Fibroblast of skin of scalp (primary cell): ENCODE measurements around the gene CALR. TPM values are rescaled to one million over a fixed set of nuclear protein-coding genes. Genes with fewer than 3 reads are reported as not detected.
"Not testable (repeated sequence)": the region's sequence is repeated elsewhere in the genome, so short reads cannot be mapped to it uniquely, and the experiment has no call there.

Source experiments
- DNase-seq: peaks from one replicate; pipeline ENCODE4 v3.0.0-alpha.2; 2013
- polyA plus RNA-seq, 2 experiments: library from polyadenylated mRNA; unstranded; fragments of 120-200 nt; gene quantifications; one replicate each; pipeline ENCODE4 v1.2.1, GENCODE V29; 2013; ENCODE audit not compliant: insufficient read length in 2 of 2

CALR gene
- 1,931 TPM for polyA plus RNA-seq (2013, experiment 1 of 2; ENCODE audit: insufficient read length)
- 1,783 TPM for polyA plus RNA-seq (2013, experiment 2 of 2; ENCODE audit: insufficient read length)

DNA sequence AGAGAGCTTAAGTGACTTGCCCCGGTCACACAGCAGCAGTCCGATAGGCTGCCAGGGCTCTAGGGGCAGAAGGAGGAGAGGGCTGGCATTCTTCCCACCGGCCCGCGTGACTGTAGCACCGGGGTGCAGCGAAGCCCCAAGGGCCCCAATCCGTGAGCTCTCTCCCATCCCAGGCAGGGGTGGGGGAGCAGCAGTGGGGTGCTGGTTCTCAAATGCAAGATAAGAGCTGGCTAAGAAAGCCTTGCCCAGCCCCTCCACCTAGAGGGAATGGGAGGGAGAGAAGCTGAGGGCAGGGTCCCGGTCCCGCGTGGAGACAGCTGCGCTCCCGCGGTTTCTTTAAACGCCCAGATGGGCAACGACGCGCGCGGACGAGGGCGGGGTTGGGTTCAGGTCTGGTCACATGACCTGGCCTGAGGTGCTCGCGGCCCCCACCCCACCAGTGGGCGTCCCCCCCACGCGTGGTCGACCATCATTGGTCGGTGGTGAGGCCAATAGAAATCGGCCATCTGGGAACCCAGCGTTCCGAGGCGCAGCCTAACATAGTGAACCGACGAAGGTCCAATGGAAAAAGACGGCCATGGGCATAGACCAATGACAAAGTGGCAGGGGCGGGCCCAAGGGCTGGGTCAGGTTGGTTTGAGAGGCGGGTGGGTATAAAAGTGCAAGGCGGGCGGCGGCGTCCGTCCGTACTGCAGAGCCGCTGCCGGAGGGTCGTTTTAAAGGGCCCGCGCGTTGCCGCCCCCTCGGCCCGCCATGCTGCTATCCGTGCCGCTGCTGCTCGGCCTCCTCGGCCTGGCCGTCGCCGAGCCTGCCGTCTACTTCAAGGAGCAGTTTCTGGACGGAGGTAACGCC, at the start of gene CALR:
Gene CALR (plus strand): TSS at position 683 of the 852 bp plus-strand sequence. CDS start 71 bp downstream, at position 754.
- DNase-seq: peak; percentile 100

DNA sequence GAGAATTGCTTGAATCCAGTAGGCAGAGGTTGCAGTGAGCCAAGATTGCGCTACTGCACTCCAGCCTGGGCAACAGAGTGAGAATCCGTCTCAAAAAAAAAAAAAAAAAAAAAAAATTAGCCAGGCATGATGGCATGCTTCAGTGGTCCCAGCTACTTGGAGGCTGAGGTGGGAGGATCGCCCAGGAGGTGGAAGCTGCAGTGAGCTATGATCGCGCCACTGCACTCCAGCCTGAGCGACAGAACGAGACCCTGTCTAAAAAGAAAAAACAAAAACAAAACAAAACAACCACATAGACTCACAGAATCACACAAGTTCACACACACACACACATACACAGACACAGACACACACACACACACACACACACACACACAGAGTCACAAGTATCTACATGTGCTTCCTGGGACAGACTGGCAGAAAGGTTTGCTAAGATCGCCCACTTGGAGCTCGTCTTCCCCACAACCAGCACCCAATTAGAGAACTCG, 48.1 kb upstream of the CALR start:
- DNase-seq: not testable (repeated sequence)

DNA sequence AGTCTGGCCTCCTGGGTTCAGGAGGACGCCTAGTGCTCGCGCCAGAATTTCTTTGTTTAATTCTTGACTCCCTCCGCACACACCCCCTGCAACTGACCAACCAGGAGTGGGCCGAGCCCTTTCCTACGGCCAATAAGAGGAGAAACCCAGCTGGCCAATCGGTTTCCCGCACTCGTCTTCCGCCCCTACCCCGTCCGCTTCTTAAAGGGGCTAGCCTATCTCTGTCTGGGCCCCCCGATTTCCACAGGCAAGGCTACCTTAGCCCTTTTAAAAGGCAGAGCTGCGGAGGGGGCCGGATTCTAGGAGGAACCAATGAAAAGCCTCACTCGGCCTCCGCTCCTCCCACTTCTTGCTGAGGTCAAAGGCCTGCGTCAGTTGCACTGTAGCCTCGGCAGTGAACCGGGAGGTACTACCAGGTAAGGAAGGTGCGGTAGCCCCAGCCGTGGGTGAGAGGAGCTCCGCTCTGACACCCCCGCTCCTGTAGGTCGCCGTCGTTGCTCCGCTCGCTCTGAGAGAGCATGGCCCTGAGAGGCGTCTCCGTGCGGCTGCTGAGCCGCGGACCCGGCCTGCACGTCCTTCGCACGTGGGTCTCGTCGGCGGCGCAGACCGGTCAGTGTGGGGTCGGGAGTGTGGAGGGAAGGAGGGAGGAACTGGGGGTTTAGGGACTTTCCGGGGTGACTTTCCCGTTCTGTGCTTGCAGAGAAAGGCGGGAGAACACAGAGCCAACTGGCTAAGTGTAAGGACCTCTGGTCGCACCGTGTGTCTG, 47.4 kb upstream of the CALR start, which contains the start of gene GCDH:
Gene GCDH (plus strand): TSS at position 374 of the 766 bp plus-strand sequence. CDS start 145 bp downstream, at position 519.
- DNase-seq: peak; percentile 99

DNA sequence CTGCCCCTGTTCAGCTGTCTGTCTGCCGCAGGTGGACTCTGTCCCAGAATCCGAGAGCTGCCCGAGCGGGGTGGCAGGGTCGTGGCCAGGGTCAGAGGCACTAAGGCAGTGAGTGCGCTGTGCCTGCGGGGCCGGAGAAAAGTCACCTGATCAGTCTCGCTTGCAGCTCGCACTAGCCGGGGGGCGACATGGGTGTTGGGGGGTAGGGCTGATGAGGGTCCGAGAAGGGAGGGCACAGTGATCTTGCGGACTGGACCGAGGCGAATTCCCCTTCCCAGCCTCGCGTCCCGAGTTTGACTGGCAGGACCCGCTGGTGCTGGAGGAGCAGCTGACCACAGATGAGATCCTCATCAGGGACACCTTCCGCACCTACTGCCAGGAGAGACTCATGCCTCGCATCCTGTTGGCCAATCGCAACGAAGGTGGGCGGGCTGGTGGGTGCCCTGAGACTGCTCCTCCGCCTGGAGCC, 46.8 kb upstream of the CALR start:
- DNase-seq: no peak

DNA sequence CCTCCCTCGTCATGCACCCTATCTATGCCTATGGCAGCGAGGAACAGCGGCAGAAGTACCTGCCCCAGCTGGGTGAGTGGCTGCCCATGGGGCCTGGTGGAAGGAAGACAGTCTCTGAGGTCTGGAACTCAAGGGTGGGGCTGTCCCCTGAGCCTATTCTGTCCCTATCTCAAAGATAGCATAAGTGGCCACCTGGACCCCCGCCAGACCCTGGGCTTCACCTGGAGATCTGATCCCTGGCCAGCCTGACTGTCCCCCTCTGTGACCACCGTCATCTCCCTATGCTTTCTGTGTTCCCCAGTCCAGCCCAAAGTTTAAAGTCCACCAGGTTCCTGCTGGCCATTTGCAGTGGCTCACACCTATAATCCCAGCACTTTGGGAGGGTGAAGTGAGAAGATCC, 44.8 kb upstream of the CALR start:
- no peak for DNase-seq

DNA sequence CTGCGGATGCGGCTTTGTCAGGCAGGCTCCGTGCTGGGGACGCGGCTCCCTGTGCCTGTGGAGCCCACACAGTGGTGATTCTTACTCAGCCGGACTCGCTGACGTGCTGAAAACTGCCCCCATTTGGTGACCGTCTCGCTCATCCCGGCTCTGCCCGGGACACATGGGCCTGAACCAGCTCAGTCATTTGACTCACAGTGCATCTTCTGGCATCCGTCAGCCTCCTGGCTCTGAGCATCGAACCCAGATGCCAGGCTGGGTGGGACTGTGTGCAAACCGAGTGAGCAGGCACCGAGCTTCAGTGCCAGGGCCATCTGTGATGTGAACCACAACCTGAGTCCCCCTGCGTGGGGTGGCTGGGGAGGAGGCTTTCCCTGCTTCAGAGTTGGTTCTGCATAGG, 41.9 kb upstream of the CALR start:
- DNase-seq: no peak

DNA sequence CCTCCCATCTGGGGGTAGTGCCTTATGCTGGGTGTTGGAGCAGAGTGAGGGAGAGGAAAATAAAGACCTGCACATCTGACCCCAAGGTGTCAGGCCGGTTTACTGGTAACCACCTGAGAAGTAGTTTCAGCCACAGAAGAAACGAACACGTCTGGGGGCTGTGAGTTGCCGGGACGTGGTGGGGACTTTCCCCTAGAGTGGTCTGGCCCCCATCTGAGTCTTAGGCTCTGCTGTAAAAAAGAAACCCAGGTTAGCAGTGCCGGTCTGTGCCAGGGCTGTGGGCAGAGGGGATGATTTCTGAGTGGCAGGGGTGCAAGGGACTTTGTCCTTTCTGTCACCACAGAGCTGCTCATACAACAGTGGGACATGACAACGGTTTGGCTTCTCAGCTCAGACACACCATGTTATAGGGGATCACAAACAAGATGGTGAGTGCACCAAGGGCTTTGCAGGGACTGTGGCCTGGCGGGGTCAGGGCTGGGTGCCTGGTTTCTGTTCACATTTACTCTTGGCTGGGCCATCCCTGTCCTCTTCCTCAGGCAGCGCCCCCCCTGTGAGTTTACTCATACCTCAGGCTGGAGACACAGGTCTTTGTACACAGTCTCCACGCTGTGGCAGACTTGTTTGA, 38.4 kb upstream of the CALR start:
- no peak for DNase-seq

DNA sequence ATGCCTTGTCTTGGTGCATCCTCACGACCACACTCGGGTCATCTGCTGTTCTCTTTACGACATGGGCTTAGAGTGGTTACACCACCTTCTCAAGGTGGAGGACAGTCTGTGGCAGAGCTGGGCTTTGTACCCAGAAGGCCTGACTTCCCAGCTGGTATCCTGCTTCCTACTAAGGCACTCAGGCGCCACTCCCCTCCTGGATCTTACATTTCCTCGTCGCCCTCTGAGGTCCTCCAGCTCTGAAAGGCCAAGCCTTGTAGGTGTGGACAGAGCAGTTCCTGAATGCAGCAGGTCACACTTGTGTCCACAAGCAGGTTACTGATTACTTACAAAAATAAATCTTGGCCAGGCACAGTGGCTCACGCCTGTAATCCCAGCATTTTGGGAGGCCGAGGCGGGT, 31.2 kb upstream of the CALR start:
- no peak for DNase-seq

DNA sequence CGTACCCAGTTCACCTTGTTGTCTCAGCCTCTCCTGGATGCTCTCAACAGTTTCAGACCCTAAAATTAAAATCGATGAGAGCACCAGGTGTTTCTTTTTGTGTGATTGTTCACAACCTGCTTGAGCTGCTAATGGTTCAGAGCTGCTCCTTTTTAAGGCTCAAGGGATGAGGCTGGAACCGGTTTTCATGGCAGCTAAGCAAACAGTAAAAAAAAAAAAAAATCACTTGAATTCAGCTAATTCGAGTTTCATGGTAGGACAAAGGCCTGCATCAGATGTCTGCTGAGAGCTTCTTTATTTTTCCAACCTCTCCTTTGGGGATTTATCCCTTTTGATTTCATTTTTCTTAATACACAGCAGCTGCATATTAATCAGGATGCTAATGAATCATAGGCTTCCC, 25.8 kb upstream of the CALR start:
- no peak for DNase-seq

DNA sequence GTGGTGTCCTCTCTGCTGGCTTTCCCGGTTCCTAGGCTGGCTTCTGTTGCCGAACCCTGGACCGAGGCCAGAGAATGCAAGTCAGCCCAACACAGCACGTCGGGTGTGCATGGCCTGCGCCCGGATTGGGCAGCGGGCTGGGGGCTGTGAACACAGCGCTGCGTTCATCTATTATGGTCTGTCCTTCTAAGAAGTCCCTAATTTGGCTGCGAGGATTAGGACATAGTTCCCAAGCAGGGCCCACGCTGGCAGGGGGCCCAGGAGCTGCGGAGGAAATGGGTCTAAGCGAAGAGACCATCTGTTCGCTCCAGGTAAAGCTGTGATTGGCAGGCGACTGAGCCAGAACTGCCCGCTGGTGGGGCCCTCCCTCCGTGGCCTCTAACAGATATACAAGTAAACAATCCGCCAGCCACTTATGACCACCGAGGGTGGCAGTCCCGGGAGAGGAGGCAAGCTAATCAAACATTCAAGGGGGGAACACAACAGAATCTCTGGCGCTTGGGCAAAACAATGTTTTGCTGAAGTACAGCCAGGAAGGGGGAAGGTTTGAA, 25.3 kb upstream of the CALR start:
- peak; percentile 69 for DNase-seq

DNA sequence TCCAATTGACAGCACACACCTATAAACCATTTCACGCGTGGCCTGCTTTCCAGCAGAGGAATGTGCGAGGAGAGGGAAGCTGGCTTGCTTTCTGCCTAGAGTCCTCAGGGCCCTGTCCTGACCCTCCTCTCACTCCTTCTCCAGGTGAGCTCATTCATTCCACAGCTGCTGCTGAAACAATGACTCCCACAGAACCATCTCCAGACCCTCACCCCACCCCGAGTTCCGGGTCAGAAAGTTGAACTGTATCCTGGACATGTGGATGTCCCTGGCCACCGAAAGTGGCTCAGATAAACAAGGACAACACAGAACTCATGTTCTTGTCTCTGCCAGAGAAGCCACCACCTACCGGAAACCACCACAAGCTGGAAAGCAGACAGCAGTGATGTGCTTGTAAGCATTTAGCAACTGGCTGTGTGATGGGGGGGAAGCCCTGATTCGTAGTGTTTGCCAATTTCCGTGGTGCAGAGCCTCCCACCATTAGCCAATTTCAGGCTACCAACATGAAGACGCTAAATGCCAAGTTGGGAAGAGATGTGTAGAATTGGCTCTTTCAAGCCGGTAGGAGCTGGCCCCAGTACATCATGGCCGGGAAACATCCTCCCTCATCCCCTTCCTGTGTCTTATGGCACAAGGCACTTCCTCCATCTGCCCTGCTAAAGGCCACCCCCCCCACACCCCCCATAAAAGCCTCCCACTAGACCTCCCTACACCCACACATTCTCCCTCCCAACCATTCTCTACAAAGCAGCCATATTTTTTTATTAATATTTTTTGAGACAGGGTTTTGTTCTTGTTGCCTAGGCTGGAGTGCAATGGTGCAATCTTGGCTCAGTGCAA, 24.3 kb upstream of the CALR start:
- peak; percentile 26 for DNase-seq

DNA sequence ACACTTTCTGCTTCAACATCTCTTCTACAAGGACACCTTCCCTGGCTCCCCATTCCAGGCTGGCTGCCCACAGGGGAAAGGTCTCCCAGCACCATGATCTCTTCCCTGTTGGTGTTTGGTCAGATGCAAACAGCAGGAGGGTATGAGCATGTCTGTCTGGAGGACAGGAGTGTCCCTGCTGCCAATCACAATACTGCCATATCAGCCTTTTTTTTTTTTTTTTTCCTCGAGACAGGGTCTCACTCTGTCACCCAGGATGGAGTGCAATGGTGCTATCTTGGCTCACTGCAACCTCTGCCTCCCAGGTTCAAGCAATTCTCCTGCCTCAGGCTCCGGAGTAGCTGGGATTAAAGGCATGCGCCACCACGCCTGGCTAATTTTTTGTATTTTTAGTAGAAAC, 22.5 kb upstream of the CALR start:
- not testable (repeated sequence) for DNase-seq

DNA sequence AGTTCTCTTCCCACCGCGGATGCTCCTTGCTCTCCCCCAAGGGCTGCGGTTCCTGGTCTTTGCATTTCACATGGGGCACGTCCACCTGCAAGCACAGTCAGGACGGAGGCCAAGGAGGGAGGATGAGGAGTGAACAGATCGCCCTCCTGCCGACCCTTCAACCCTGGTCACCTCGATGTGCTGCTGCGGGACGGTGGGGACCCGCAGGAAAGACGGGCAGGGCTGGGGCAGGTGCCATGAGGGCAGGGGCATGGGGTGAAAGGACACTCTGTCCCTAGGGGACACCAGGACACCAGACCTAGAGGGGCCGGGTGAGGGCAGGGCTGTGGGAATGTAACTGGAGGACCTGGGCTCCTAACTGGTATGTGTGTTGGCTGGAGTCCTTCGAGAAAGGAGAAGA, 20.2 kb upstream of the CALR start:
- no peak for DNase-seq

DNA sequence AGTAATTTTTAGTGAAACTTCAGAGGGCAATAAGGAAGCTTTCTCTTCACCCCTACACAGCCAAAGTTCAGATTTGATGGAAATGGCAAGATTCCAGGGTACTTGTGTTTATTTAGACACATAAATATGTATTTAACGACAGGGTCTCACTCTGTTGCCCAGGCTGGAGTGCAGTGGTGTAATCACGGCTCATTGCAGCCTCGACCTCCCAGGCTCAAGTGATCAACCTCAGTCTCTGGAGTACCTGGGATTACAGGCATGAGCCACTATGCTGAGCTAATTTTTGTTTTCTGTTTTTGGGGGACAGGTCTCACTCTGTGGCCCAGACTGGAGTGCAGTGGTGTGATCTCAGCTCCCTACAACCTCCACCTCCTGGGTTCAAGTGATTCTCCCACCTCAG, 17.4 kb upstream of the CALR start:
- DNase-seq: no peak

DNA sequence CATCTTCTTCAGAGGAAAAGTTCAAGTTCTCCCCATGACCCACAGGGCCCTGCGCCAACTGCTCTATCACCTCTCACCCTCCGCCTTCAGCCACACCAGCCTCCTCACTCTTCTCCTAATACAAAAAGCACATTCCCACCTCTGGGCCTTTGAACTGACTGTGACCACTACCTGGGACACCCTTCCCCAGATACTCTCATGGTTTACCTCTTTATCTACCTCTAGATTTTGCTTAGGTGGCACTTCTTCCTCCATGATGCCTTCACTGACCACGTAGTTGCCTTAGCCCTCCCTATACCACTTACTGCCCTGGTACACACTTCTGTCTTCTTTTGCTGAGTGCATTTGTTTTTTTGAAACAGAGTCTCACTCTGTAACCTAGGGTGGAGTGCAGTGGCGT, 15.4 kb upstream of the CALR start:
- no peak for DNase-seq

DNA sequence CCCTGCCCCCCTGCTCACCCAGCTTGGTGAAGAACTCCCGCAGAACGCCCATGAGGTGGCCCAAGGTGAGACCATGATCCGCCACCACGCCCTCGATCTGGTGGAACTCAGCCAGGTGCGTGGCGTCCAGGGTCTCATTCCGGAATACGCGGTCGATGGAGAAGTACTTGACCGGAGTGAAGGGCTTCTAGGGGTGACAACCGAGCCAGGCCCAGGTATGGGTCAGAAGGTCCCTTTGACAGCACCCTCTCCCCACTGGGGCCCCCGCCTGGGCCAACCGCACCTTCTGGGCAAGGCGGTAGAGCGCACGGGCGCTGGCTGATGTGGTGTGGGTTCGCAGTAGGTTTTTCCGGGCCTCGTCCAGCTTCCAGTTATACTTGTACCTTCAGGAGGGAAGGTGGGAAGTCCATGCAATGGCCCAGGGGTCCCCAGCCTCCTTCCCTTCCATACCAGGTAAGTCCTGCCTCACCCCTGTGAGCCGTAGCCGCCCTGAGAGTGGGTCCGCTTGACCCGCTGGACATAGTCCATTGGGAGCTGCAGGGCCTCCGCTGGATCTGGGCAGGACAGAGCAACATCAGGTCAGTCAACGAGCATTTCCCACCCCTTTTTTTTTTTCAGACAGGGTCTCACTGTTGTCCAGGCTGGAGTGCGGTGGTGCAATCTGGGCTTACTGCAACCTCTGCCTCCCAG, 13.6 kb upstream of the CALR start:
- no peak for DNase-seq

DNA sequence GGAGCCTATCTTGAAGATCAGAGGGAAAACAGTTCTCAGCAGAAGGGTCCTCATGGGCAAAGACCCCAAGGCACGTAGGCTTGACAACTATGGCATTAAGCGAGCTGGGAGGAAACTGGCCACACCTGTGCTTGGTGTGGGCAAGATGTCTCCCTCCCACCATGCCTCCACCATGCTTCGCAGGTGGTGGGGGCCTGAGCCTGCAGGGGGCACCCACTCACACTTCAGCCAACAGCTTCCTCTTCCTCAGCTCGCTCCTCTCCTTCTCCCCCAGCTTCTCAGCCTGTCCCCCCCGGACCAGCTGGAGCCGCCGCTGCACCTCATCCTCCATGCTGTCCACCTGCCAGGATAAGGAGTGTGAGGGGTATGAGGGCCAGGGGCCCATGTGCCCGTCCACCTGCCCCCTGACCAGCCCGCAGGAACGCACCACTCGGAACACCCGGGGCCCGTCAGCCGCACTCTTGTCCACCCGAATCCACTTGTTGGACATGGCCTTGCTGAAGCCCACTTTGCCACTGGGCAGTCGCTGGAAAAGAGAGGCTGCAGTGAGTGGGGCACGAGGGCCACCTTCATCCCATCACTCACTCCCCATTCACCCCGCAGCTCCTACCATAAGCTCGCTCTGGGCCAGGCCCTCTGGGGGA, 8.3 kb upstream of the CALR start:
- DNase-seq: no peak

DNA sequence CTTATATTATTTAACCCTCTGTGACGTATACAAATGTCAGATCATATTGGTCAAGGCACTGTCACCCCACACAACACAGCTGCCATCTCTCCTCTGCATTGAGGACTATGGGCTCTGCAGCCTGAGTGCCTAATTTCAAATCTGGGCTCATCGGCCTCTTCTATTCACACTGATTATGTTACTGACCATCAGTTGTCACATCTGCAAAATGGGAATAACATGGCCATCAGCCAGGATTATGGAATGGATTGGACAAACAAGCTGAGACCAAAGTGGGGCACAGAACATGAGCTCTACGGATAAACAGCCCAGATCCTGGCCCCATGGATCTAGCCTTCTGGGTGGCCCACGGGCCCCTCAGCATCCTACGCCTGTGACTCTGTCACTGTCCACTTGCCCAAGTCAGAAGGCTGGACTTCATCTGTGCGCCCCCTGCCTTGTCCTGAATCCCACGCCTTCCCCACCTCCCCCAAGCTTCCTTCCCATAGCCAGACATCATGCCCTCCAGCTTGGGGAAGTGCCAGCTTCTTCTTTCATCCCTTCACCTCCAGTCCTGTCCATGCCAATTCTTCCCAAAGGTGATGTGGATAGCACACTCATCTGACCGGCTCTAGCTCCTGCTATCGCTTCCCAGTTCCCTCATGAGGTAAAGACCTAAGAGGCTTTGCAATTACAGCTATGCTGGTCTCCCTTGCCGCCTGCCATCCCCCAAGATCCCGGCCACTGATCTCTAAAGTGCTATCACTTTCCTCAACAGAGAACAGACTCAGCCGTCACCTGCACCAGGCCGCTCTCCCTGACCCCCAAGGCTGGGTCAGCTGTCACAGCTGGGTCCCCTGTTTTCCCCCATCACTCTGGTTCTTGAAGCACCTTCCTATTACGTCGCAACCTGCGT, 5.8 kb upstream of the CALR start:
- no peak for DNase-seq
